Transverse colon (tissue), 4 donors: ENCODE measurements around the gene BTN3A1.

Experiments
- CTCF ChIP-seq, 5 experiments: fragments of 200-600 bp in 3 of 5; fragments of 450-650 bp in 2 of 5; sonication (generic) in 3 of 5; IDR thresholded peaks; 1 replicate in 2 of 5; 2 replicates in 3 of 5; pipeline ENCODE4 v1.5.1; 2016 to 2017; ENCODE audit warnings: antibody characterized with exemption in 5 of 5, inconsistent platforms in 3 of 5, mild to moderate bottlenecking in 2 of 5, moderate library complexity in 1 of 5
- POLR2A ChIP-seq: fragments of 450-650 bp; IDR thresholded peaks from one replicate; pipeline ENCODE4 v1.6.1; 2016; ENCODE audit warnings: antibody characterized with exemption, mild to moderate bottlenecking, moderate library complexity
- POLR2AphosphoS5 ChIP-seq, 3 donors: sonication (generic); formaldehyde crosslinking; IDR thresholded peaks; one replicate each; pipeline ENCODE4 v1.6.1; 2016; ENCODE audit warnings: antibody characterized with exemption in 3 of 3

DNA sequence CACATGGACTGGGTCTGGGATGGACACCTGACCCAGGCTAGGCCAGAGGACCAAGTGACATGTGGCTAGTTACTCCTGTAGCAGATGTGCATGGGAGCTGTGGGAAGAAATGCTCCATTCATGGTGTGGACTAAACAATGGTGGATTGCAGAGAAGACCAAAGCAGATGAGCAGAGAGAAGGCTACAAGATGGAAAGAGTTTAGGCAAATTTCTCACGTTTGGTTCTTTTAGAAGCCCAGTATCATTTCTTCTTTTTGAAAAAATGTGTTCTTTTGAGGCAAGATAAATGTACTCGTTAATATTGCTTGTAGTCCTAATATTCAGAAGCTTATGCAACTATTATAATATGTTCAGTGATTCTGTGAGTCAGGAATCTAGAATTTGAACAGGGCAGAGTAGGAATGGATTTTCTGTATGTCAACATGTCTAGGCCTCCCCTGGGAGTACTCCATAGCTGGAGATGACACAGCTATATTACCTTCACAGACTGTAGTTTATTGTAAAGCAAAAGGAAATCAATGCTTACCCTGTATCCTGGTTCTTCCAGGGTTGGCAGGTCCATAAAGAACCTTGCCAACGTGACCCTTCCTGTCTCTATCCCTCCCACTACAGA lies 53.4 kb downstream of the BTN3A1 start:
- TF ChIP-seq POLR2A, result no peak
- no peak for TF ChIP-seq CTCF (IDR thresholded peaks at IDR 0.05)
- TF ChIP-seq POLR2AphosphoS5 (IDR thresholded peaks at IDR 0.05), result no peak
